LNCaP clone FGC (cell line): Measurements from ENCODE around the gene MARCHF3.

ENCODE experiments used
- DNase-seq: peaks from one replicate; pipeline ENCODE4 v3.0.0-alpha.2; 2011; ENCODE audit warnings: low read depth
- H3K4me3 ChIP-seq: 2 replicates; pipeline ENCODE4 v1.5.1; 2011; ENCODE audit warnings: mild to moderate bottlenecking, low read depth, low read length, control low read depth
- CTCF ChIP-seq: IDR thresholded peaks from 2 replicates; pipeline ENCODE4 v1.5.1; 2012; ENCODE audit warnings: mild to moderate bottlenecking; ENCODE audit not compliant: control insufficient read depth, insufficient read depth; ENCODE audit errors: extremely low read depth

The MARCHF3 gene

DNA sequence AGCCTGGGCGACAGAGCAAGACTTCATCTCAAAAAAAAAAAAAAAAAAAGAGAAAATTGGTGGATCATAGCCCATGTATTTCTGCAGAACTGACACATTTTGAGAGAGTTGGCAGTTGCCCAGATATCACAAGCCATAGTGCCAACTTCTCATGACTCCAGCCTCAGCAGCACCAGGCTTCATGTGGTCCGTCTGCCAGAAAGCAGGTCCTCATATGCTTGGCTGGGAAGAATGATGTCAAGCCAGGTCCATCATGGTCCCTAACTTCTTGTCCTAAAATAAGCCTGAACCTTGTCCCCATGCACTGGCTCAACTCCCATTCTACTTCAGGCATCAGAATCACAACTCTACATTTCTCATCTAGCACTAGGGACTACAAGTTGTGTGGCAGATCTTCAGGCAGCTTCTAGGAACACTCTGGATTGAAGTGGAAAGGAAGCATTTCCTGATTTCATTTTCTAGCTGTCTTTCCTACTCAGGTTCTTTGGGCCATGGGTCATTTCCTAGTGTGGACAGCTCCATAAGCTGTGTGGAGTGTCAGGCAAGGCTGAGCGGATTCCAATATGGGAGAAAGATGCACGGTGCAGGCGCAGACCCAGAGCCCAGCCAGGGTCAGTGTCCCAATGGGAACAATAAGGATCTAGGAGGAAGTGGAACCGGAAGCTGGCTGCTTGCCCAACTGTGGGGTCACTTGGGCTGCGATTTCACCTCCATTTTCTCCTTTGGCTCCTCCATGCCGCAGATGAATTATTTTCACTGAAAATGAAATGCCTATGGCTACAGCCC lies 163.3 kb downstream of the MARCHF3 start:
- H3K4me3 ChIP-seq = no peak overlapping the region
- no peak for DNase-seq
- TF ChIP-seq CTCF = no peak

DNA sequence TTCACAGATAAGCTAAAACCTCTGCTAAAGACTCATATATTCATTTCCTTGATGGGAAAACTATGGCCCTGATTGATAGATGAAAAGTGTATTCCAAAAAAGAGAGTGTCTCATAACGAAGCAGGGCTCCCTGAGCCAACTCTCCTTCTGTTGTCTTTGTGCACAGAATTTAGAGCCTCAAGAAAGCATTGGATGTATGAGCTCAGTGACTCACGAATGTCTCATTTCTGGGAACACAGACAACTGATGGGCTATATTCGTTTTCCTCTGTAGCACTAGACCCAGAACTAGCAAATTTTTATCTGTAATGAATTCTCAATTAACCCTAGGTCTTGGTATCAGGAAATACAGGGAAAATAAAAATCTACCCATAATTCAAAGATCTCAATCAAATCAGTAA lies 165.1 kb downstream of the MARCHF3 start:
- no peak overlapping the region for H3K4me3 ChIP-seq
- no peak for TF ChIP-seq CTCF
- no peak for DNase-seq

DNA sequence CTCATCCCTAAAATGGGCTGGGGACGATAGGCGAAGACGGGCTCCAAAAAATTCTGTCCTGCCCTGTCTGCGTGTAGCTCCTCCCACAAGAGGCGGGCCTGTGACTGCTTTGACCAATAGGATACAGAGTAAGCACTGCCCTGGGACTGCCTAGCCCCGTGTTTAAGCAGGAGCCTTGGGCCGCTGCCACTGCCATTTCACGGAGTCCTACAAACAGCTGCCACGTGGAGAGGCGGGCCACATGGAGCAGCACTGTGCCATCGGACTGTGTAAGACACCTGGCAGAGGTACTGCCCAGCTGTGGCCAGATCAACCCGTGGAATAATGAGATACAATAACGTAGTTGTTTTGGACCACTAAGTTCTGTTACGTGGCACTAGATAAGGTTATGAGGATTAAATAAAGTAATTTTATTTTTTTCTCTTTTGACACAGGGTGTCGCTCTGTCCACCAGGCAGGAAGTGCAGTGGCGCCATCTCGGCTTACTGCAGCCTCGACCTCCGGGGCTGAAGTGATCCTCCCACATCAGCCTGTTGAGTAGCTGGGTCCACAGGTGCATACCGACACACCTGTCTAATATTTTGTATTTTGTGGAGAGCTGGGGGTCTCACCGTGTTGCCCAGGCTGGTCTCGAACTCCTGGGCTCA lies 166.2 kb downstream of the MARCHF3 start:
- TF ChIP-seq CTCF = no peak
- no peak for DNase-seq
- H3K4me3 ChIP-seq = no peak overlapping the region

- no peak for DNase-seq
- no peak overlapping the region for H3K4me3 ChIP-seq
- TF ChIP-seq CTCF = no peak
Observed at GRCh38 chr5:126863402-126863801, 167.0 kb downstream of the MARCHF3 start.

GRCh38 chr5:126858441-126858840 lies 171.9 kb downstream of the MARCHF3 start:
- no peak for TF ChIP-seq CTCF
- no peak for DNase-seq
- H3K4me3 ChIP-seq = no peak overlapping the region

DNA sequence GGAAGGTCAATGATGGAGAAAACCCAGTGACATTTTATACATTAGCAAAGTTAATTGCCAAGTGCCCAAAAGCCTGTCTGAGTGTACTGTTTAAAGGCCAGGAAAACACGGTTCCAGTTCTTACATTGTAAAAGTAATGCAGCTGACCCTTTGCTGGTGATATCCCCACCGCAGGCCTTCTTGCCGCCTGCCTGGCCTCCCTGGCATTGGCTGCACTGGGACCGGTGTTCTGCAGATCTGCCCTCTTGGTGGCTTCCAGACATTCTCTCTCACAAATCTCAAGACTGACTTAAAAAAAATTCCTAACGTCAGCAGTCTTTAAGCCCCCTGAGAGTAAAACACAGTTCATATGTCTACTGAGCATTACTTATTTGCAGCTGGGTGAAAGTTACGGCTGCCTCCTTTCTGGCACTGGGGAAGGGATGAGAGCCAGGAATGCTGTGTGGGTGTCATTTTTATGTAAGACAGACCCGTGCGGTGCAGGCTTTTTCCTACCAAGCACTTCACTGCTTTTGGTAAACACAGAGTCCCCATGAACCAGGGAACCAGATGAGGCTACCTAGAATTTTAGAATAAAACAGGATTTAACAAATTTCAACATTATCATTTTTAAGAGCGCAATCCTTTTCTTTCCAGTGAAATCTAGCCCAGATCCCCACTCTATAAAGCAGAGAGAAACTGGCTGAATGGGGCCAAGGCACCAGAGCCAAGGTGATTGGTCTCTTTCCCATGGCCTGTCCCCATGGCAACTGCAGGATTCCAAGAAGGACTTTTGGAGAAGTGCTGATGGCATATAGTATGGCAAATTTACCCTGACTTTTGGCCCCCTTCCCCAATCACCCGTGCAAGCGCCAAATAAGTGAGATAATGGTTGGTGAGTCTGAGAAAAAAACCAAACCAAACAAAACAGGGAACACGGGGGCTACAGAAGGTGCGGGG lies 172.6 kb downstream of the MARCHF3 start:
- no peak overlapping the region for H3K4me3 ChIP-seq
- no peak for DNase-seq
- TF ChIP-seq CTCF = no peak
